NCI-H2227 (cell line): ENCODE results near the gene DOCK1.

Source experiments
- DNase-seq: peaks from one replicate; lab custom pipeline; 2025; ENCODE audit not compliant: unreplicated experiment; lab: John Stamatoyannopoulos, UW

The DOCK1 gene

DNA sequence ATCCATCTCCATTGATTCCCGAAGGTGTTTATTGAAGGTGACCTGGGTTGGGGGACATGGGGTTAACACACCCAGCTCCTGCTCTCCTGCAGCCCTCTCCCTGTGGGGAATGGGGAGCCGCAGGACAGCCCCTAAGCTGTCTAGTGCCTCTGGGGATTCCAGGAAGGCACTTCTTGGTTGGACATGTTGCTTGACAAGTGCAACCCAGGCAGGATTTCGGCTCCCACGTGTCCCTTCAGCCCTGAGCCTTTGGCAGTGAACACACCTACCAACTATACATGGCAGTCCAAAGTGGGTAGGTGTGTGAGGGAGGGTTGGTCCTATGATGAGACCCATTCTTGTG, 43.9 kb downstream of the DOCK1 start:
- DNase-seq, result no peak

DNA sequence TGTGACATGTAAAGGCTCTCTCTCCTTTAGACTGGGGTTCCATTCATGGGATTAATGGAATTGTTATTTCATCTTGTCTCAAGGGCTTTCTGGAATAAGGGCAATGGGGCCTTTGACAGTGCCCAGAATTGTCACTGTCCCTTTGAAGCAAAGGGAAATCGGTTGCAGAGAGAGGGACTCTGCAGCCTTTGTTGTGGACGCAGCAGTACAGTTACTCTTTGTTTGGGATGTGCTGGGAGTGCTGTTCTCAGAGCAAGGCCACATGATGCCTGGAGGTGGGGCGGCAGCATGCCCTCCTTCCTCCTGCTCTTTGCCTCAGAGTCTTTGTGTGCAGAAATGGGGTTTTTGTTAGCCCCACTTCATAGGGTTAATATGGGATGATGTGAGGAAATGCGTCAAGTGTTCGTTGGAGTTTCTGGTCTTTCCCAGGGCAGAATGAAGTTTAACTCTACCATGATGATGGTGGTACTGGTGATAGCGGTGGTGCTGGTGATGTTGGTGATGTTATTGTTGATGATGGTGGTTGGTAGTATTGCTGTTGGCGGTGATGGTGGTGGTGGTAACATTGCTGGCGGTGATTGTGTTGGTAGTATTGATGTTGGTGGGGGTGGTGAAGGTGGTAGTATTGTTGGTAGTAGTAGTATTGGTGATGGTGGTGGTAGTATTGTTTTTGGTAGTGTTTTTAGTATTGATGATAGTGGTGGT, 45.3 kb downstream of the DOCK1 start:
- DNase-seq, result no peak

DNA sequence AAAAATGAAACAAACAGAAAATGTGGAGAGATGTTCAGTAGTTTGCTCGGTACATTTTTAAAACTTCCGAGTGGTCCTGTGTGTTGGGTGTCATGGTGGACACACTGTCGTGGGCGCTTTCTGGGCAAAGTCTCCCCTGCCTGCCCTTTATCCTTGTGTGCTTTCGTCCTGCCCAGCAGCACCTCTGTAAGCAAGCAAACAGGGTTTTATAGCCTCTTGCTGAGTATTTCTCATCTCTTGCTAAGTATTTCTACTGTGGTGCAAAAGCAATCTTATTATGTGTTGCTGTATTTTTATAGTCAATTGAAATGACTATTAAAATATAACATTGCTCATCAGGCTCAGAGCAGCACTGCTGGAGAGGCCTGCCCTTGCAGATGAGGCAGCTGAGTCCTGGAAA, 48.7 kb downstream of the DOCK1 start:
- no peak for DNase-seq

DNA sequence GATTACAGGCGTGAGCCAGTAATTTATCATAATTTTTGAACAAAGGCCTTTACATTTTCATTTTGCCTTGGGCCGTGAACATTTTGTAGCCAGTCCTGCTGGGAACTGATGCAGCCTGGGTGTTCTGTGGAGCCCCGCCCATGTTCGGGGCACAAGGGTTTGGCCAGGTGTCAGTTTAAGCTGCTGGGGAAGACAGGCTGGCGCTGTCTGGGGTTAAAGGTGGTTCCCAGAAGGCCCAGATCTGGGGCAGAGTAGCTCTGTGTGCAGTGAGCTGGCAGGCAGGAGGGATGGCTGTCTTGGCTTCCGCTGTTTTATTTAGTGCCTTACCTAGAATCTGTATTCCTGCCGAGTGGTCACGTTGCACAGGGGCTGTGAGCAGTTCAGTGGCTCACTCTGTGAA, 50.2 kb downstream of the DOCK1 start:
- DNase-seq, result no peak

DNA sequence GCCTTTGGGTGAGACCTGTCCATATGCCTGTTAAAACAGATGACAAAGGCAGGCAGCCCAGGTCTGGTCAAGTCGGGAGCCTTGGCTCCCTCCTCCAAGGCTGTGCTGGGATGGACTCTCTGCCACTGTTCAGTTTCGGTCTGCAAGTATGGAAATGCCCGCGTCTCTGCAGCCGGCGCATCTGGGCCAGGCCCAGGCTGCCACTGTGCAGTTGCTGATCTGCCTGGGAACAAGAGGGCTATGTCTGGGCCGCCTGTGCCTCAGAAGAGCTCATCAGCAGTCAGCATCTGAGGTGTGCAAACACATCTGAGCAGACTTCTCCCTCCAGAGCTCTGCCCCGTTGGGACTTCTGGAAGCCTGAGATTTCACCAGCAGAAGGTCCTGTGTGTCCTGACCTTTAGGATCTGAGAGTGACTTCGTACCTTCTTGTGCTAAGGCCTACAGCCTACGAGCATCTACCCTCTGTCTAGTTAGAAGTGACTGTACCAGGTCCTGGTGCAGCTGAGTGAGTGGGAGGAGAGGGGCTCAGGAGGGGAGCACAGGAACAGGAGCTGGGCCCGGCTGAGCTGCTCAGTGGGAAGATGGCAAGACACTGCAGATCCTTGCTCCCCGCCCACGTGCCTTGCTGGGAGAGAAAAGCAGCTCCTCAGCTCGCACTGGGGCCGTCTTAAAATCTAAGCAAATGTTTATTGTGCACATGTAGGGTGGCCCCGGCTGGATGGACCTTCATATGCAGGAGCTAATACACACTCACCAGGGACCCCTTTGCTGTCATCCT, 50.9 kb downstream of the DOCK1 start:
- no peak for DNase-seq

DNA sequence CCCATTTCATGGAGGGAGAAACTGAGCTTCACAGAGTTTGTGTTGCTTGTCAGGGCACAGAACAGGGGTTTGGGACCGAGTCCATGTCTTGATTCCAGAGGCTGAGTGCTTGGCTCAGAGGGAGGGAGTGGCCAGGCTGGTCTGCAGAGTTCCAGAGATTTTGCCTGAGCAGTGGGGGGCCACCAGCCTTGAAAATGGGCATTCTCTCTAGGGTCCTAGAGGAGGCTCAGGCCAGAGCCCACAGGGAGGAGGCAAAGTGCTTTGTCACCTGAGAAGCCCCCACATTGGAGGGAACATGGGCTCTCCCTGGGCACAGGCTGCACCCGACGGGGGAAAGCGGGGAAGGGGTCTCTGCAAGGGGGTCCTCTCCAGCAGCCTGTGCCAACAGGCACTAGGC, 51.5 kb downstream of the DOCK1 start:
- no peak for DNase-seq

DNA sequence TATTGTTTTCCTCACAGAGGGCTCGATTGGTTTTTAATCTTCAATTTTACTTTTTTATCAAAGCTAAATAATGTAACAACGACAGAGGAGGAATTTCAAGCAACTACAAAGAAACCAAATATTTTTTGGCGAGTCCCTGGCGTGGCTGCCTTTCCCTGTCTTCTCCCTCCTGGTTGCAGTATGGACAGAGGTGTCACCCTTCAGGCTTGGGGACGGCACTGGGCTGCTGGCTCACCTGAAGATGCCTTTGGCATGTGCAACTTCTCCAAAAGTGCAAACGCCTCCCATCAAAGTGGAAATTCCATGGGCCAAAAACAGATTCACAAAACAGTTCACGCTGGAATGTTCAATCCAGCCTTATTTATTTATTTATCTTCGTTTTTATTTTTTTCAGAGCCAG, 51.9 kb downstream of the DOCK1 start:
- no peak for DNase-seq

DNA sequence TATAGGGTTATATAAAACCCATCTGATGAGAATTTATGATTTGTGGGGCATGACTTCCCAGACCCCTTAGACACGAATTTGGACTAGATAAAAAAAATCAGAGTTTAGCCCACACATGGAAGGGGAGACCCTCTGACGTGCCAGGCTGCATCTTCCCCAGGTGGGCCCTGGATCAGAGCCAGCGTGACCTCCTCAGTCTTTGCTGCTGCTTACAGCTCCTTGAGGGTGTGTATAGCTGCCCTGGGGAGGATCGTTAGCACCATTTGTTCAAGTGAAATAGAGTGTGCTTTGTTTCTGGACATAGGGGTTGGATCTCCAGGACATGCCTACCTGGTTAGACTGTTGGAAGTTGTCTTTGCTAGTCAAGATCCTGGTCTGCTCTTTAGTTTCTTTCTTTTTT, 54.2 kb downstream of the DOCK1 start:
- DNase-seq, result no peak

DNA sequence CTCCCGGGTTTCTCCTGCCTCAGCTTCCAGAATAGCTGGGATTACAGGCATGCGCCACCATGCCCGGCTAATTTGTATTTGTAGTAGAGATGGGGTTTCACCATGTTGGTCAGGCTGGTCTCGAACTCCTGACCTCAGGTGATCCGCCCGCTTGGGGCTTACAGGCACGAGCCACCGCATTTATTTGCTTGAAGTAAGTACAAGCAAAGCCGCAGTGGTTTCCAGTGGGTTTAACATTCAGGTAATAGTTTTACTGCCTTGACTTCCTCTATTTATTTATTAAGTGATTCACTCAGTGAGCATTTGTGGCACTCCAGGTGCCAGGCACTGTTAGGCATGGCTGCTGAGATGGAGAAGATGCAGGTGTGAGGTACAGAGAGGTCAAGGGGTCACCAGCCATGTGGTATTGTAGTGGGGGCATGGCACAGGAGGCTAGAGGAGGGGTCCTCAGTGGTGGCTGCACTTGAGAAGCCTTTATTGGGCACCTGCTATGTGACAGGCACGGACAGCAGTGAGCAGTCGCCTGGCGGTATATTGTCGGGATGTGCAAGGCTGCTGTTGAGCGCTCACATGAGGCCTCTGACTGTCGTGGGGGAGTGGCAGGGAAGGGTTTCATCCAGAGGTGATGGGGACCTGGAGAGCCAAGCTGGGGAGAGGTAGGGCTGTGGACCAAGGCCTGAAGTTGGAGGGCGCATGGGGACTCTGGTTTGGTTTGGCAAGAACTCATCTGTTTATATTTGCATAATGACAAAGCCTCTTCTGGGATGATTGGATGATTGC, 54.9 kb downstream of the DOCK1 start:
- DNase-seq, result no peak

DNA sequence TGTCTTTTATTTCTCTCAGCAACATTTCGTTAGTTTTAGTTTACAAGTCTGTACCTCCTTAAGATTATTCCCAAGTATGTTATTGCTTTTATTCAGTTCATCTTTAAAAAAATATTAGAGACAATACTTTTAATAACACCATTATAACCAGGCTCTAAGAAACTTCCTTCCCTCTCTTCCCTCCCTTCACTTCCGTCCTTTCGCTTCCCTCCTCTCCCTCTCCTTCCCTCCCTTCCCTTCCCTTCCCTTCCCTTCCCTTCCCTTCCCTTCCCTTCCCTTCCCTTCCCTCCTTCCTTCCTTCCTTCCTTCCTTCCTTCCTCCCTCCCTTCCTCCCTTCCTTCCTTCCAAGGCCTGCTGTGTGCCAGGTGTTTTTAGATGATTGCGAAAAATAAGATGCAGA, 58.1 kb downstream of the DOCK1 start:
- no peak for DNase-seq

DNA sequence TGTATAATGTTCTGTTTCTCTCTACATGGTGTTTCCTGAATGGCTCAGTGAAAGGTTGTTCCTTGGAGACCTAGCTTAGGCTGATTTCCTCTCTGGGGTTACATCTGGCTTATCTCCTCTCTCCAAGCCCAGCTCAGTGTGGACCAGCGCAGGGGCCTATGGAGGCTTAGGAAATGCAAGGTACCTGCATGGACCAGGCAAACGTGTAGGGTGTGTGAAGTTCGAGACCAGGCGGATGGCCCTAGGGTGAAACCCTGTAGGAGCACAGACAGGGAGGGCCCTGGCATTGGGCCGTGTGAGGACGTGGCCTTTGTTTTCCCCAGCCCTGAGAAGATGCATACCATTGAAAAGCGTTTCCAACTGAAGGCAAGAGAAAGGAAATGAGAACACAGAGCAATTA, 59.0 kb downstream of the DOCK1 start:
- no peak for DNase-seq

DNA sequence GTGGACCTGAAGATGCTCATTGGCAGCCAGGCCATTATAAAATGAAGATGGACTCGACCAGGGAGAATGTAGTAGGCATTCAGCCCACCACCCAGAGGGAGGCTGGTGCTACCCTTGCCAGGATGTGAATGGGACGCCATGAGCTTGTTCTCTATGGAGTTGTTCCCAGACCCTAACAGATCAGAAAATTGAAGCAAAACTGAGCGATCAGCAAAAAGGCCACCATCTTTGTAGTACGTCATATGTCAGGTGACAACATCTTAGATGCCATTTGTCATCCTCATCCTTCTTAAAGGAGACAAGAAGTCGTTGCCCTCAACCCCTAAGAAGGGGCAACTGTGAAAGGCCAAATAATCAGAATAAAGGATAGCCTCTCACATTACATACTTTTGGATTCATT, 61.7 kb downstream of the DOCK1 start:
- no peak for DNase-seq

DNA sequence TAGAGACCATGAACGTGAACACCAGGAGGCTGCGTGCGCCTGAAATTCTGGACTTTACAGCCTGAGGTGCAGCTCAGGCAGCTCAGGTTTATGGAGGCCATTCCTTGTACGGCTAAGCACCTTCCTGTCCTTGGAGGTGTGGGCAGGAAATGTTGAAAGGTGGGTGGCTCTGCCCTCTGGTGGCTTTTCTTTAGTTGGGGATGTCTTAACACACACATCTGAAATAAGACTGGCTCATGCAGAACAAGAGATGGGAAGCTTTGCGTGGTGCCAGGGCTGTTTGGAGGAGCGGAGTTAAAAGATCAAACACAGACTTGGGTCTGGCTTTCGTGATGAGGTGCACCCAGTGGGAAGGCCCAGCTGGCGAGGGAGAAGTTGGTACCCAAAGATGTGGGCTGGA, 64.1 kb downstream of the DOCK1 start:
- DNase-seq, result no peak

DNA sequence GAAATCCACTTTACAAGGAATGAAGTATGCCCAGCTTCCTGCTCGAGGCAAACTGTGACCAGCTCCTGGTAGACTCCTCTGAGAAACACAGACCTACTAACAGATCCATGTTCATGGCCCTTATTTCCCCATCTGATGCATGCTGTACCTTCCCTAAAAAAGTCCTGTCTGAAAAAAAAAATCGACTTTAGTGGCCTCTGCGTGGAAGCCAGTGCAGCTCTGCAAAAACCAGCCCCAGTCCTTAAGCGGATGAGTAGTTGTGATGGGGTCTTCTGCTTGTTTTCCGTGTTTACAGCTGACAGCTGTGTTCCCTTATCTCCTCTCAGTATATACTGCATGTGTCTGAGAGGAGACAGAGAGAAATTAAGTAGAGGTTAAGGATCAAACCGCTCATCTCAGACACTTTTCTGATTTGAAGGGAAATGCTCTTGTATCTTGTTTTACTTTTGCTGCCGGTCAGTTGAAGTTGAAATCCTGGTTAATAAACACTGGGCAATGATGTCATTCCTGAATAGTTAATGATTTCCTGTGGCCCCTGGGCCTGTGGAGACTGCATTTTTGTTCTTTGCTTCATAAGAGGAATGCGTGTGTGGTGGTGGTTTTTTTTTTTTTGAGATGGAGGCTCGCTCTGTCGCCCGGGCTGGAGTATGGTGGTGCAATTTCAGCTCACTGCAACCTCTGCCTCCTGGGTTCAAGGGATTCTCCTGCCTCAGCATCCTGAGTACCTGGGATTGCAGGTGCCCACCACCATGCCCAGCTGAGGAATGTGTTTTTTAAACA, 67.6 kb downstream of the DOCK1 start:
- no peak for DNase-seq

DNA sequence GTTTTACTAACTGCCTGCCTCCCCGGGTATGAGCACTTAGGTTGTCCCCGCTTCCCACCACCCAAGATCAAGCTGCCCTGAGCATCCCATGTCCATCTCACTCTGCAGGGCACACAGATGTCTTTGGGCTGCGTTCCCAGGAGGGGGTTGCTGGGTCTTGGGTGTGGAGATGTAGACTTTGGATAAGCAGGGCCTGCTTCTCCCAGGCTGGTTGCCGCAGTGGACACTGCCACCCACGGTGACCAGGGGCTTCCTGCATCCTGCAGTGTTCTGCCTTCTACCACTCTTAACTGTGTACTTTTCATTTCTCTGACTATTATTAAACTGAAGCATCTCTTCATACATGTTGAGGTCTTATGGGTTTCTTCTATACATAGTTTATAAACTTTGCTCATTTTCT, 70.0 kb downstream of the DOCK1 start:
- DNase-seq, result no peak

DNA sequence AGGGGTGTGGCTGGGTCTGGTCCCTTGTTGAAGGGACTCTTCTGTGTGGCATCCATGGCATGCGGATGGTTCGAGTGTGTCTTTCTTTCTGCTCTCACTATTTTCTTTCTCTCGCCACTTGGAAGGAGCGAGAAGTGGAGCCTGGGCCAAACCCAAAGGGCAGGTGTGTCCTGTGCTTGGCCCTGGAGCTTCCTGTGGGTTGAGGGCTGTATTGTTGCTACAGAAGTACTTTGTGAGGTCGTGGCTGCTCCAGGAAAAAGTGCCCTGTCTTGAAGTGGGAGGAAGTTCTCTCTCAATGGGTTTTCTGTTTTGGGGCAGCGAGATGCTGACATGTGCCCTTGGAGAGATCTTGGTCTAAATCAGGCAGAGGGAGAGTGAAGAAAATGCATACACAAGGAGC, 72.0 kb downstream of the DOCK1 start:
- no peak for DNase-seq

DNA sequence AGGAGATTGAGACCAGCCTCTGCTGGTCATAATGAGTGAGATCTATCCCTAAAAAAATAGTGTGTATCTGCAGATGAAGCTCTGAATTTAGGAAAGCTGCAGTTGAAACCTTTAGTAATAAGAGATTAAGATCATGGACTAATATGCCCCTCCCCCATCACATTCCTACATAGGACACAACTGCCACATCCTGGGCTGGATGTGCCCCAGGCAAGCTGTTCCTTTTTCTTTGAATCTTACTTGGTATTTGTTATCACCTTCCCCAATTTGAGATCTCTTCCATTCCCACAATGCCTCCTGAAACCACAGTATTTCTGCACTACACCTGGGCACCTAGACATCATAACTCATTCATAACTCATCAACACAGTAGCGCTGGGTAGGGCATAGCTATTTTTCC, 74.1 kb downstream of the DOCK1 start:
- DNase-seq, result no peak

DNA sequence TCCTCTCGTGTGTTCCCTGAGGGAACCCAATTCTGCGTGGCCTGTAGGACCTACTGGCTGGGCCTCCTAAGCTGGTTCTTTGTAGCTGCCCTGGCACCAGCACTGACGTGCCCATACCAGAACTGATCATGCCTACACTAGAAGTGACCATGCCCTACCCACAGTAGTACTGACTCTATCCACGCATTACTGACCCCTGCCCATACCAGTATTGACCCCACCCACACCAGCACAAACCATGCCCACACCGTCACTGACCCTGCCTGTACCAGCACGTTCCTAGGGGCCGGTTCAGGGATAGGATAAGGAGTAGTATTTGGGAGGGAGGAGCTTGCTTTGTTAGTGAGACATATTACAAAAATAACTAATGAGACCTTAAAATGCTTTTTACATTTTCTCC, 88.0 kb downstream of the DOCK1 start:
- no peak for DNase-seq

DNA sequence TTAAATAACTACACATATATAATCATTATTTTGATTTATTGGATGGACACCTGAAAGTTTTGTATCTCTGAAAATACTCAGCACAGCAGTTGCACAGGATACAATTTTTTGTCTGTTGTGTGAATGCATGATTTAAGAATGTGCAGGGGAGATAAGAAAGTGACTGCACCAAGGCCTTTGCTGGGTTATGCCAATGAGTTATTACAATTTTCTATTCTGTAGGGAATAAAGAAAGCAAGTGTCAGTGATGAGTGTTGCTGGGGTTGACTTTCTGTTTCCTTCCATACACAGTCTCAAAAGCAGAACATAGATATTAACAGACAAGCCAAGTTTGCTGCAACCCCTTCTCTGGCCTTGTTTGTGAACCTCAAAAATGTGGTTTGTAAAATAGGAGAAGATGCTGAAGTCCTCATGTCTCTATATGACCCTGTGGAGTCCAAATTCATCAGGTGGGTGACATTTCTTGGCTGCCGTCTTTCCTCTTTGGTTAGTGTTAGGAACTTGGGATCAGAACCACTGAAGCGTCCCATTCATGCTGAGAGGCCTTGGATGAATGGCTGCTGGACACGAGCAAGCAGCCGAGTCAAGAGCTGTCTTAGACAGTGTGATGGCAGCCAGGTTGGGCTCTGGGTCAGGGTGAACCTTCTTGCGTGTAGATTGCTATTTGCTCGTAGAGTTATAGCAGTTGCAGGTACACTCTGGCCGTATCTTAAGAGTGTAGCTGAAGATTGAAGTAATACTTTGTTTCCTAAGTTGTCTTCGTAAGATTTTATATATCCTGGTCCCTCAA, 92.8 kb downstream of the DOCK1 start:
- DNase-seq, result no peak

DNA sequence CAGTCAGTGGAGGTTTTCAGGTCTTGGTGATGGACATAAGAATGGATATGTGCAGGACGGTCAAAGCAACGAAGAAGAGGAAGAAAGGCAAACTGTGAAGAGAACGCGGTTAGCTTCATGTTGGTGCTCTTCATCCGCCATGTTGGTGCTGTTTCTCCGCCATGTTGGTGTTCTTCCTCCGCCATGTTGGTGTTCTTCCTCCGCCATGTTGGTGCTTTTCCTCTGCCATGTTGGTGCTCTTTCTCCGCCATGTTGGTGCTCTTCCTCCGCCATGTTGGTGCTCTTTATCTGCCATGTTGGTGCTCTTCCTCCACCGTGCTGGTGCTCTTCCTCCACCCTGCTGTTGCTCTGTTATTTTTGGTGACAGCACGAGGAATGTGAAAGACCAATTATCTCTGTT, 95.4 kb downstream of the DOCK1 start:
- no peak for DNase-seq
